ENCODE data around the gene RAP1GDS1.
"Not testable (repeated sequence)": the region's sequence is repeated elsewhere in the genome, so short reads cannot be mapped to it uniquely, and the experiment has no call there.

Gene RAP1GDS1

GRCh38 chr4:98467627-98468072 is 206.5 kb downstream of the RAP1GDS1 start:
- Mint-ChIP-seq H3K36me3 (peaks cover 8% of the 10 kb centered on the region), H3K27me3 (no peaks in the 10 kb centered on the region), H3K4me1 (peaks cover 25% of the 10 kb centered on the region), H3K9me3 (no peaks in the 10 kb centered on the region), H3K27ac (no peak overlapping the region), H3K4me3 (peak overlapping the region; percentile 78)

GRCh38 chr4:98468709-98469108 is 207.5 kb downstream of the RAP1GDS1 start:
- Mint-ChIP-seq H3K4me1 (peaks cover 29% of the 10 kb centered on the region), H3K36me3 (peaks cover 8% of the 10 kb centered on the region), H3K27ac (no peak overlapping the region), H3K4me3 (no peak overlapping the region), H3K9me3 (no peaks in the 10 kb centered on the region), H3K27me3 (no peaks in the 10 kb centered on the region)

- H3K4me1 Mint-ChIP-seq: peaks cover 29% of the 10 kb centered on the region
- no peak overlapping the region for H3K27ac Mint-ChIP-seq
- H3K9me3 Mint-ChIP-seq: no peaks in the 10 kb centered on the region
- no peak overlapping the region for H3K4me3 Mint-ChIP-seq
- H3K36me3 Mint-ChIP-seq: peaks cover 8% of the 10 kb centered on the region
- no peaks in the 10 kb centered on the region for H3K27me3 Mint-ChIP-seq
These were observed 208.6 kb downstream of the RAP1GDS1 start for GRCh38 chr4:98469771-98470170.

GRCh38 chr4:98470366-98470765 is 209.2 kb downstream of the RAP1GDS1 start:
- Mint-ChIP-seq H3K27me3 (no peaks in the 10 kb centered on the region), H3K27ac (no peak overlapping the region), H3K4me1 (peaks cover 29% of the 10 kb centered on the region), H3K4me3 (no peak overlapping the region), H3K36me3 (peaks cover 12% of the 10 kb centered on the region), H3K9me3 (no peaks in the 10 kb centered on the region)

- Mint-ChIP-seq H3K4me3 (no peak overlapping the region), H3K4me1 (peaks cover 29% of the 10 kb centered on the region), H3K27ac (no peak overlapping the region), H3K36me3 (peaks cover 13% of the 10 kb centered on the region), H3K9me3 (no peaks in the 10 kb centered on the region), H3K27me3 (no peaks in the 10 kb centered on the region)
These were observed 209.6 kb downstream of the RAP1GDS1 start for GRCh38 chr4:98470831-98471230.

- H3K9me3 Mint-ChIP-seq: no peaks in the 10 kb centered on the region
- no peaks in the 10 kb centered on the region for H3K27me3 Mint-ChIP-seq
- H3K27ac Mint-ChIP-seq: no peak overlapping the region
- peaks cover 19% of the 10 kb centered on the region for H3K36me3 Mint-ChIP-seq
- peaks cover 20% of the 10 kb centered on the region for H3K4me1 Mint-ChIP-seq
- no peak overlapping the region for H3K4me3 Mint-ChIP-seq
These were observed 211.9 kb downstream of the RAP1GDS1 start for GRCh38 chr4:98473046-98473445.

GRCh38 chr4:98474408-98474844 is 213.2 kb downstream of the RAP1GDS1 start:
- Mint-ChIP-seq H3K9me3 (no peaks in the 10 kb centered on the region), H3K4me1 (peaks cover 20% of the 10 kb centered on the region), H3K4me3 (no peak overlapping the region), H3K36me3 (peaks cover 23% of the 10 kb centered on the region), H3K27me3 (no peaks in the 10 kb centered on the region), H3K27ac (no peak overlapping the region)

GRCh38 chr4:98476891-98477290 is 215.7 kb downstream of the RAP1GDS1 start:
- Mint-ChIP-seq H3K27ac (no peak overlapping the region), H3K4me1 (peaks cover 19% of the 10 kb centered on the region), H3K9me3 (no peaks in the 10 kb centered on the region), H3K4me3 (no peak overlapping the region), H3K36me3 (peaks cover 18% of the 10 kb centered on the region), H3K27me3 (no peaks in the 10 kb centered on the region)

GRCh38 chr4:98479590-98479989 is 218.4 kb downstream of the RAP1GDS1 start:
- not testable (repeated sequence) for H3K27me3 Mint-ChIP-seq, H3K9me3 Mint-ChIP-seq, H3K4me3 Mint-ChIP-seq
- H3K4me1 Mint-ChIP-seq: peaks cover 42% of the 10 kb centered on the region
- H3K27ac Mint-ChIP-seq: peak overlapping the region; percentile 13
- H3K36me3 Mint-ChIP-seq: peaks cover 18% of the 10 kb centered on the region

- no peaks in the 10 kb centered on the region for H3K9me3 Mint-ChIP-seq
- no peaks in the 10 kb centered on the region for H3K27me3 Mint-ChIP-seq
- H3K27ac Mint-ChIP-seq: no peak overlapping the region
- peaks cover 17% of the 10 kb centered on the region for H3K36me3 Mint-ChIP-seq
- no peak overlapping the region for H3K4me3 Mint-ChIP-seq
- peaks cover 49% of the 10 kb centered on the region for H3K4me1 Mint-ChIP-seq
These were observed 219.4 kb downstream of the RAP1GDS1 start for GRCh38 chr4:98480535-98480934.

- Mint-ChIP-seq H3K27ac (peak overlapping the region; percentile 48), H3K36me3 (peaks cover 14% of the 10 kb centered on the region), H3K9me3 (no peaks in the 10 kb centered on the region), H3K27me3 (no peaks in the 10 kb centered on the region), H3K4me3 (no peak overlapping the region), H3K4me1 (peaks cover 55% of the 10 kb centered on the region)
These were observed 220.0 kb downstream of the RAP1GDS1 start for GRCh38 chr4:98481167-98481566.

- peak overlapping the region; percentile 99 for H3K27ac Mint-ChIP-seq
- H3K36me3 Mint-ChIP-seq: peaks cover 14% of the 10 kb centered on the region
- no peaks in the 10 kb centered on the region for H3K9me3 Mint-ChIP-seq
- peak overlapping the region; percentile 82 for H3K4me3 Mint-ChIP-seq
- no peaks in the 10 kb centered on the region for H3K27me3 Mint-ChIP-seq
- H3K4me1 Mint-ChIP-seq: peaks cover 67% of the 10 kb centered on the region
These were observed 221.3 kb downstream of the RAP1GDS1 start for GRCh38 chr4:98482503-98482846.

GRCh38 chr4:98482847-98483806 is 221.9 kb downstream of the RAP1GDS1 start:
- Mint-ChIP-seq H3K9me3 (no peaks in the 10 kb centered on the region), H3K27me3 (no peaks in the 10 kb centered on the region), H3K36me3 (peaks cover 13% of the 10 kb centered on the region), H3K4me3 (peak overlapping the region; percentile 82), H3K27ac (peak overlapping the region; percentile 99), H3K4me1 (peaks cover 74% of the 10 kb centered on the region)

- Mint-ChIP-seq H3K4me3 (peak overlapping the region; percentile 82), H3K27ac (peak overlapping the region; percentile 99), H3K9me3 (no peaks in the 10 kb centered on the region), H3K36me3 (peaks cover 13% of the 10 kb centered on the region), H3K4me1 (peaks cover 83% of the 10 kb centered on the region), H3K27me3 (no peaks in the 10 kb centered on the region)
These were observed 222.8 kb downstream of the RAP1GDS1 start for GRCh38 chr4:98484031-98484430.

- H3K36me3 Mint-ChIP-seq: peaks cover 13% of the 10 kb centered on the region
- peaks cover 77% of the 10 kb centered on the region for H3K4me1 Mint-ChIP-seq
- H3K4me3 Mint-ChIP-seq: peak overlapping the region; percentile 47
- H3K27me3 Mint-ChIP-seq: no peaks in the 10 kb centered on the region
- no peaks in the 10 kb centered on the region for H3K9me3 Mint-ChIP-seq
- H3K27ac Mint-ChIP-seq: peak overlapping the region; percentile 93
These were observed 224.7 kb downstream of the RAP1GDS1 start for GRCh38 chr4:98485816-98486345.

GRCh38 chr4:98490251-98490650 is 229.1 kb downstream of the RAP1GDS1 start:
- Mint-ChIP-seq H3K9me3 (no peaks in the 10 kb centered on the region), H3K4me3 (no peak overlapping the region), H3K4me1 (peaks cover 45% of the 10 kb centered on the region), H3K36me3 (peaks cover 9% of the 10 kb centered on the region), H3K27me3 (no peaks in the 10 kb centered on the region), H3K27ac (no peak overlapping the region)
